HG03521 (cell line): Measurements from ENCODE around the gene PCDH9.
"Not testable (repeated sequence)": the region's sequence is repeated elsewhere in the genome, so short reads cannot be mapped to it uniquely, and the experiment has no call there.

Experiments used
- ATAC-seq: cut with Tn5 transposase; IDR thresholded peaks from one replicate; pipeline ENCODE4 v1.9.1; 2021; ENCODE audit warnings: mild to moderate bottlenecking, moderate library complexity; ENCODE audit not compliant: unreplicated experiment

The PCDH9 gene

GRCh38 chr13:66262330-66262729 lies 967.8 kb downstream of the PCDH9 start:
- ATAC-seq, result no peak

GRCh38 chr13:66259426-66259825 lies 970.7 kb downstream of the PCDH9 start:
- not testable (repeated sequence) for ATAC-seq
